ENCODE results near the gene HDAC3.

GRCh38 chr5:141637123-141637766 lies 596 bp upstream of the HDAC3 start:
- TF ChIP-seq POLR2A (IDR thresholded peaks at IDR 0.05; ENCODE audit: low read depth, low read length) = no peak
- TF ChIP-seq TAF1 (IDR thresholded peaks at IDR 0.05; ENCODE audit: borderline replicate concordance, low read depth, low read length) = no peak

All from GM12892 (cell line).